Neutrophil (primary cell): ENCODE data around the gene PRR29.

Experiments
- H3K27ac ChIP-seq: fragments of 200-600 bp; sonication (generic); 2 replicates; pipeline ENCODE4 v1.5.1; 2016; ENCODE audit warnings: mild to moderate bottlenecking, moderate library complexity
- H3K27me3 ChIP-seq: fragments of 200-600 bp; sonication (generic); 2 replicates; pipeline ENCODE4 v1.6.0; 2016; ENCODE audit warnings: mild to moderate bottlenecking
- H3K36me3 ChIP-seq: fragments of 200-600 bp; sonication (generic); 2 replicates; pipeline ENCODE4 v1.5.1; 2017
- H3K4me1 ChIP-seq, 2 experiments: fragments of 200-600 bp in 1 of 2; sonication (generic) in 1 of 2; 1 replicate in 1 of 2; 2 replicates in 1 of 2; pipeline versions ENCODE4 v1.5.1 to v1.6.1; 2013 to 2016; ENCODE audit warnings: low read depth in 1 of 2, low read length in 1 of 2, mild to moderate bottlenecking in 1 of 2, moderate library complexity in 1 of 2; ENCODE audit not compliant: control insufficient read depth in 1 of 2, insufficient read depth in 1 of 2
- H3K4me3 ChIP-seq, 2 experiments: fragments of 200-600 bp in 1 of 2; sonication (generic) in 1 of 2; 1 replicate in 1 of 2; 2 replicates in 1 of 2; pipeline ENCODE4 v1.5.1; 2013 to 2016; ENCODE audit warnings: low read depth in 1 of 2, low read length in 1 of 2, mild to moderate bottlenecking in 1 of 2, moderate library complexity in 1 of 2
- H3K9me3 ChIP-seq: fragments of 200-600 bp; sonication (generic); 2 replicates; pipeline ENCODE4 v1.5.1; 2016
- TF ChIP-seq, protein P1 (sequence below): fragments of 200-600 bp; sonication (generic); IDR thresholded peaks from 2 replicates; pipeline ENCODE4 v1.5.1; 2016; ENCODE audit warnings: antibody characterized with exemption

PRR29 gene

GRCh38 chr17:64008346-64008745, 10.2 kb downstream of the PRR29 start:
- Histone ChIP-seq H3K4me3 (no peak overlapping the region), H3K9me3 (no peaks in the 10 kb centered on the region), H3K4me1 (peaks cover 7 to 8% of the 10 kb centered on the region in 2 experiments), H3K27ac (no peak overlapping the region), H3K27me3 (no peaks in the 10 kb centered on the region), H3K36me3 (no peaks in the 10 kb centered on the region)
- TF ChIP-seq, protein P1, sequence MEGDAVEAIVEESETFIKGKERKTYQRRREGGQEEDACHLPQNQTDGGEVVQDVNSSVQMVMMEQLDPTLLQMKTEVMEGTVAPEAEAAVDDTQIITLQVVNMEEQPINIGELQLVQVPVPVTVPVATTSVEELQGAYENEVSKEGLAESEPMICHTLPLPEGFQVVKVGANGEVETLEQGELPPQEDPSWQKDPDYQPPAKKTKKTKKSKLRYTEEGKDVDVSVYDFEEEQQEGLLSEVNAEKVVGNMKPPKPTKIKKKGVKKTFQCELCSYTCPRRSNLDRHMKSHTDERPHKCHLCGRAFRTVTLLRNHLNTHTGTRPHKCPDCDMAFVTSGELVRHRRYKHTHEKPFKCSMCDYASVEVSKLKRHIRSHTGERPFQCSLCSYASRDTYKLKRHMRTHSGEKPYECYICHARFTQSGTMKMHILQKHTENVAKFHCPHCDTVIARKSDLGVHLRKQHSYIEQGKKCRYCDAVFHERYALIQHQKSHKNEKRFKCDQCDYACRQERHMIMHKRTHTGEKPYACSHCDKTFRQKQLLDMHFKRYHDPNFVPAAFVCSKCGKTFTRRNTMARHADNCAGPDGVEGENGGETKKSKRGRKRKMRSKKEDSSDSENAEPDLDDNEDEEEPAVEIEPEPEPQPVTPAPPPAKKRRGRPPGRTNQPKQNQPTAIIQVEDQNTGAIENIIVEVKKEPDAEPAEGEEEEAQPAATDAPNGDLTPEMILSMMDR, result no peak

DNA sequence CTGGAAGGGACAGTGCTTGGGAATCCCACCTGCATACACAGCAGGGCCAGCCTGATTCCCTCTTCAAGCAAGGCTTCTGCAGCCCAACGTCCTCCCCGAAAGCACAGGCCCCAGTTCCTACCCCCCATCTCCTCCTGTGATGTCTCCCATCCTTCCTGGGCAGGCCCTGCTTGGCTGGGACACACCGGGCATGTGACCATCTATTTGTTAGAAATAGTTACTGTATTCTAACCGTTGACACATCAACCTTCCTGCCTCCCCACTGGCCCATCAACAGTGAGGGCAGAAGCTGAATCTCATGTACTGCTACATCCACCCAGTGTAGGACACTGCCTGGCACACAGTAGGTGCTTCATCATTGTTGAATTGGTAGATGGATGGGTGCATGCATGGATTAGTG, 10.7 kb downstream of the PRR29 start:
- no peak overlapping the region for H3K27ac ChIP-seq
- no peaks in the 10 kb centered on the region for H3K9me3 ChIP-seq
- H3K27me3 ChIP-seq, result no peaks in the 10 kb centered on the region
- TF ChIP-seq, protein P1, result no peak
- no peak overlapping the region for H3K4me3 ChIP-seq
- H3K4me1 ChIP-seq, result peaks cover 7 to 8% of the 10 kb centered on the region in 2 experiments
- H3K36me3 ChIP-seq, result no peaks in the 10 kb centered on the region

GRCh38 chr17:64009571-64010402, 11.6 kb downstream of the PRR29 start:
- no peak overlapping the region for H3K27ac ChIP-seq
- no peak overlapping the region for H3K4me3 ChIP-seq
- no peaks in the 10 kb centered on the region for H3K27me3 ChIP-seq
- no peaks in the 10 kb centered on the region for H3K36me3 ChIP-seq
- no peaks in the 10 kb centered on the region for H3K9me3 ChIP-seq
- TF ChIP-seq, protein P1, result no peak
- H3K4me1 ChIP-seq, result peaks cover 8 to 10% of the 10 kb centered on the region in 2 experiments

GRCh38 chr17:64015447-64015846, 17.3 kb downstream of the PRR29 start:
- Histone ChIP-seq H3K9me3 (no peaks in the 10 kb centered on the region), H3K27me3 (no peaks in the 10 kb centered on the region), H3K4me3 (no peak overlapping the region), H3K4me1 (peaks cover 10 to 20% of the 10 kb centered on the region in 2 experiments), H3K36me3 (no peaks in the 10 kb centered on the region), H3K27ac (no peak overlapping the region)
- TF ChIP-seq, protein P1, result no peak

GRCh38 chr17:64016231-64016784, 18.2 kb downstream of the PRR29 start:
- H3K36me3 ChIP-seq, result no peaks in the 10 kb centered on the region
- TF ChIP-seq, protein P1, result no peak
- no peak overlapping the region for H3K4me3 ChIP-seq
- no peaks in the 10 kb centered on the region for H3K27me3 ChIP-seq
- no peak overlapping the region for H3K27ac ChIP-seq
- peaks cover 16 to 26% of the 10 kb centered on the region in 2 experiments for H3K4me1 ChIP-seq
- no peaks in the 10 kb centered on the region for H3K9me3 ChIP-seq
